AG04450 (cell line): ENCODE data around the gene TXNL4B. TPM values are rescaled to one million over a fixed set of nuclear protein-coding genes. Genes with fewer than 3 reads are reported as not detected.

ENCODE experiments used
- CTCF ChIA-PET: fragments of 300-600, 350-600 bp; formaldehyde crosslinking; extraction: SDS; loops from one replicate; lab custom pipeline; 2022; ENCODE audit warnings: antibody characterized with exemption, inconsistent platforms; lab: Charles Lee
- POLR2A ChIA-PET: fragments of 350-600 bp; formaldehyde crosslinking; extraction: SDS; loops from one replicate; lab custom pipeline; 2021; ENCODE audit warnings: antibody characterized with exemption, inconsistent platforms; lab: Yijun Ruan, JAX
- DNase-seq: peaks from one replicate; pipeline ENCODE4 v3.0.0-alpha.2; 2011; ENCODE audit warnings: low read depth, low spot score
- H3K27ac ChIP-seq: one replicate; pipeline ENCODE4 v1.5.1; 2012; ENCODE audit warnings: low read depth, low read length, control low read depth
- H3K27me3 ChIP-seq: one replicate; pipeline ENCODE4 v1.6.0; 2012; ENCODE audit warnings: low read length; ENCODE audit not compliant: control insufficient read depth, insufficient read depth
- H3K4me3 ChIP-seq: 2 replicates; pipeline ENCODE4 v1.5.1; 2011; ENCODE audit warnings: mild to moderate bottlenecking, low read depth, low read length, control low read depth
- H3K9me3 ChIP-seq: 2 replicates; pipeline ENCODE4 v1.5.1; 2012; ENCODE audit warnings: low read length; ENCODE audit not compliant: control insufficient read depth, insufficient read depth
- CTCF ChIP-seq: IDR thresholded peaks from 2 replicates; pipeline ENCODE4 v1.5.1; 2011; ENCODE audit warnings: low read depth, low read length, control low read depth, inconsistent platforms
- polyA plus RNA-seq: library from polyadenylated mRNA; depleted of rRNA; stranded (reverse); fragments of >200 nt; gene quantifications from 2 replicates; pipeline ENCODE4 v1.2.3, GENCODE V29; 2011

Gene TXNL4B
- polyA plus RNA-seq, 1 experiment: 21.3 TPM

- Histone ChIP-seq H3K4me3 (no peak overlapping the region), H3K9me3 (peaks cover 3% of the 10 kb centered on the region; the same call in 1 of the 2 replicates), H3K27ac (no peak overlapping the region), H3K27me3 (peaks cover 3% of the 10 kb centered on the region)
- no peak for TF ChIP-seq CTCF
- DNase-seq: no peak
- ChIA-PET CTCF (no interaction called here), POLR2A (no interaction called here)
Observed at GRCh38 chr16:72050769-72051464, 42.5 kb downstream of the TXNL4B start.

DNA sequence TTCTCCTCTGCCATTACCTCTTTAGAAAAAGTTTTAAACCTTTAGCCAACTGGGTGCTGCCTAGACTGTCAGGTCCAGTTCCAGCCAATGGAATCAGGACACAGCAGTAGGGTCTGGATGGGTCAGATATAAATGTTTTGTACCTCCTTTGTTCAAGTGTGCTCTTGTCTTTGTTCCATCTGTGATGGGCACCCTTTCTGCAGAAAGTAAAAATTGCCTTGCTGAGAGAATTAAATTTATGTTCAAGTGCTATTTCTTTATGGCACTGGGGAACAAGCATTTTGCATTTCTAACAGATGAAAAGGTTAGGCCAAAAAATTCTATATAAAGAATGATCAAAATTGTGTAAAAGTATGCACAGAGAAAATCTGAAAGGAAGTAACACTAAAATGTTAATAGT is 44.3 kb downstream of the TXNL4B start:
- no peak for TF ChIP-seq CTCF
- POLR2A ChIA-PET: no interaction called here

DNA sequence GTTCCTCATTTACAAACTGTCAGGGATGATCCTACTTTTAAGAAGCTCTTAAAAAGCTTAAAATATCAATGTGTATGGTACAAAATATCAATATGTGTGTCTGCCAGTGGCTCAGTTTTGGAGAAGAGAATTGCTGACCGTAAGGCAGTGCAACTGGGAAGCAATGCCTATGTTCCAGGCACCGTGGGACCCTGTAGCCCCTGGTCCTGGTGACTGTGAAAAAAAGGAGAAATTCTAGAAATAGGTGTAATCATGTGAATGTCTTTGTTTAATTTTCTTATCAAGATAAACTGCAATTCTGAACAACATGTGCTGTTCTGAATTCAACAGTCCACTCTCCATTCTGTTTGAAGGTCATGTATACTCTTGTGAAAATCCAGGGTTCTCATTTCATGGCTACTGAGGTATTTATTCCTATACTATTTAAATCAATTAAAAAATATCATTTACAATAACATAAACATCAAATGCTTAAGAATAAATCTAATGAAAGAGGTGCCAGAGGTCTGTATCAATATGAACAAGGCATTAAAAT is 48.5 kb downstream of the TXNL4B start:
- CTCF ChIA-PET: no interaction called here
- no peak for TF ChIP-seq CTCF
- Histone ChIP-seq H3K4me3 (no peak overlapping the region), H3K9me3 (peaks cover 3% of the 10 kb centered on the region; the same call in 1 of the 2 replicates), H3K27ac (no peak overlapping the region), H3K27me3 (peaks cover 1% of the 10 kb centered on the region)
- no peak for DNase-seq
- POLR2A ChIA-PET: no interaction called here

More for the DNA sequence above, 44.3 kb downstream of the TXNL4B start:
- H3K27me3 ChIP-seq: peaks cover 3% of the 10 kb centered on the region
- CTCF ChIA-PET: no interaction called here
- H3K27ac ChIP-seq: no peak overlapping the region
- DNase-seq: no peak
- no peak overlapping the region for H3K4me3 ChIP-seq
- H3K9me3 ChIP-seq: peaks cover 3% of the 10 kb centered on the region; the same call in 1 of the 2 replicates

DNA sequence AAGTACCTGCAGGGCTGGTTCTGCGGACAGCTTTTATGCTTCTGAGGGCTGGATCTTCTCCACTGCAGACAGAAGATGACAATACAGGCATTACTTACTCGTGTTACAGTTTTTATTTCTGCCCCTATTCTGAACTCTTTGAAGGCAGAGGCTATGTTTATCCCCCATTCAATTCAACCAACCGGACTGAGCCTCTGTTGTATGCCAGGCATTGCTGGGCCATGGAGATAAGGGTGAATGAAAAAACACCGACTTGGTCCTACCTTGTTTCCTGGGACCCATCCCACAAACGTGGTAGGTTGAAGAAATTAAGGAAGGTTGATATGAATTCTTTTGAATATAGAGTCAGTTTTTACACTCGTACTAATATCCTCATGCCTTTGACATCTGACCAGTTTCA is 49.1 kb downstream of the TXNL4B start:
- ChIA-PET POLR2A (no interaction called here), CTCF (no interaction called here)
- DNase-seq: no peak
- no peak overlapping the region for H3K27ac ChIP-seq
- peaks cover 3% of the 10 kb centered on the region; the same call in 1 of the 2 replicates for H3K9me3 ChIP-seq
- H3K4me3 ChIP-seq: no peak overlapping the region
- H3K27me3 ChIP-seq: no peaks in the 10 kb centered on the region
- TF ChIP-seq CTCF: no peak

DNA sequence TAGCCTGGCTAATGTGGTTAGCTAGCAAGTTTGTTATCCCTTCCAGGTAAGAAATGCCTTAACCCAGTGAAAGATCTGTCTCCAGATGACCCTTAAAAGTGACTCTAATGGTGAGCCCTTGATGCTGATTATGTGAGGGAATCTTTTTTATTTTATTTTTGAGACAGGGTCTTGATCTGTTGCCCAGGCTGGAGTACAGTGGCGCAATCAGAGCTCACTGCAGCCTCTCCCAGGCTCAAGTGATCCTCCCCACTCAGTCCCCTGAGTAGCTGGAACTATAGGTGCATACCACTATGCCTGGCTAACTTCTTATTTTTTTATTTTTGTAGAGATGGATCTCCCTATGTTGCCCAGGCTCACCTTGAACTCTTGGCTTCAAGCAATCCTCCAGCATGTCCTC is 49.9 kb downstream of the TXNL4B start:
- POLR2A ChIA-PET: no interaction called here
- CTCF ChIA-PET: no interaction called here
- no peak overlapping the region for H3K4me3 ChIP-seq
- no peaks in the 10 kb centered on the region for H3K9me3 ChIP-seq
- H3K27ac ChIP-seq: no peak overlapping the region
- DNase-seq: no peak
- H3K27me3 ChIP-seq: no peaks in the 10 kb centered on the region
- no peak for TF ChIP-seq CTCF
